WTC11 (cell line): ENCODE measurements around the gene PCSK2. TPM values are rescaled to one million over a fixed set of nuclear protein-coding genes. Genes with fewer than 3 reads are reported as not detected.

ENCODE experiments used
- ATAC-seq: fragments of 200-7000 bp; cut with Tn5 transposase; 2 replicates; pipeline ENCODE4 v1.10.0; 2021; ENCODE audit warnings: mild to moderate bottlenecking, moderate library complexity
- CTCF ChIA-PET: fragments of 300-600 bp; sonication (Branson Sonifier 250); formaldehyde crosslinking; loops from one replicate; lab custom pipeline; 2021; ENCODE audit warnings: antibody characterized with exemption; lab: Charles Lee
- POLR2A ChIA-PET: fragments of 350-600 bp; sonication (Branson Sonifier 250); formaldehyde crosslinking; loops from one replicate; lab custom pipeline; 2021; ENCODE audit warnings: antibody characterized with exemption; lab: Charles Lee
- DNase-seq: peaks from one replicate; pipeline ENCODE4 v3.0.0; 2021; ENCODE audit warnings: low spot score
- H3K27ac Mint-ChIP-seq: 2 replicates; pipeline ENCODE4 v1.8.0; 2021; ENCODE audit warnings: mixed read lengths
- H3K27me3 Mint-ChIP-seq: 2 replicates; pipeline ENCODE4 v1.8.0; 2021; ENCODE audit warnings: low read depth, mild to moderate bottlenecking, moderate library complexity, mixed read lengths
- H3K36me3 Mint-ChIP-seq: 2 replicates; pipeline ENCODE4 v1.8.0; 2021; ENCODE audit warnings: mixed read lengths
- H3K4me1 Mint-ChIP-seq: 2 replicates; pipeline ENCODE4 v1.8.0; 2022; ENCODE audit warnings: mixed read lengths
- H3K4me3 Mint-ChIP-seq: 2 replicates; pipeline ENCODE4 v1.8.0; 2021; ENCODE audit warnings: mild to moderate bottlenecking, moderate library complexity, mixed read lengths
- H3K9me3 Mint-ChIP-seq: 2 replicates; pipeline ENCODE4 v1.8.0; 2021; ENCODE audit warnings: mixed read lengths
- AR ChIP-seq: fragments of 250-450 bp; sonication (Bioruptor Pico); IDR thresholded peaks from 2 replicates; pipeline ENCODE4 v1.9.0; 2021; ENCODE audit warnings: mild to moderate bottlenecking
- CREM ChIP-seq: sonication (generic); formaldehyde crosslinking; IDR thresholded peaks from 2 replicates; pipeline ENCODE4 v1.8.1; 2022; ENCODE audit warnings: mild to moderate bottlenecking, missing genetic modification reagents, moderate library complexity
- ETV6 ChIP-seq: sonication (generic); formaldehyde crosslinking; IDR thresholded peaks from 2 replicates; pipeline ENCODE4 v1.8.1; 2022; ENCODE audit warnings: mild to moderate bottlenecking, missing genetic modification reagents
- FOXJ3 ChIP-seq: sonication (generic); formaldehyde crosslinking; IDR thresholded peaks from 2 replicates; pipeline ENCODE4 v1.9.0; 2021; ENCODE audit warnings: missing genetic modification reagents, mild to moderate bottlenecking, borderline replicate concordance
- FOXK1 ChIP-seq: sonication (generic); formaldehyde crosslinking; IDR thresholded peaks from 2 replicates; pipeline ENCODE4 v1.8.0; 2022; ENCODE audit warnings: mild to moderate bottlenecking, moderate library complexity, missing genetic modification reagents
- FOXP4 ChIP-seq: sonication (generic); formaldehyde crosslinking; IDR thresholded peaks from 2 replicates; pipeline ENCODE4 v1.8.0; 2022; ENCODE audit warnings: mild to moderate bottlenecking, missing genetic modification reagents
- GABPB1 ChIP-seq: sonication (generic); formaldehyde crosslinking; IDR thresholded peaks from 2 replicates; pipeline ENCODE4 v1.8.1; 2023; ENCODE audit warnings: mild to moderate bottlenecking, missing genetic modification reagents
- GRHL2 ChIP-seq: fragments of 250-450 bp; sonication (Bioruptor Pico); IDR thresholded peaks from 2 replicates; pipeline ENCODE4 v1.8.0; 2022; ENCODE audit warnings: mild to moderate bottlenecking, moderate library complexity; ENCODE audit not compliant: insufficient replicate concordance, severe bottlenecking
- IRF2 ChIP-seq: sonication (generic); formaldehyde crosslinking; IDR thresholded peaks from 2 replicates; pipeline ENCODE4 v1.8.0; 2022; ENCODE audit warnings: low read depth, missing genetic modification reagents, borderline replicate concordance
- MAX ChIP-seq: sonication (generic); formaldehyde crosslinking; IDR thresholded peaks from 2 replicates; pipeline ENCODE4 v1.8.0; 2022; ENCODE audit warnings: mild to moderate bottlenecking, missing genetic modification reagents
- MXD4 ChIP-seq: fragments of 250-450 bp; sonication (Bioruptor Pico); IDR thresholded peaks from 2 replicates; pipeline ENCODE4 v1.8.0; 2021; ENCODE audit warnings: mild to moderate bottlenecking, moderate library complexity, borderline replicate concordance
- NR2C2 ChIP-seq: sonication (generic); formaldehyde crosslinking; IDR thresholded peaks from 2 replicates; pipeline ENCODE4 v1.8.0; 2022; ENCODE audit warnings: mild to moderate bottlenecking, missing genetic modification reagents
- PRRX2 ChIP-seq: fragments of 250-450 bp; sonication (Bioruptor Pico); IDR thresholded peaks from 2 replicates; pipeline ENCODE4 v1.8.0; 2021; ENCODE audit warnings: mild to moderate bottlenecking
- SMAD3 ChIP-seq: sonication (generic); formaldehyde crosslinking; IDR thresholded peaks from 2 replicates; pipeline ENCODE4 v1.8.0; 2022; ENCODE audit warnings: missing genetic modification reagents, mild to moderate bottlenecking, borderline replicate concordance
- TEAD4 ChIP-seq: sonication (generic); formaldehyde crosslinking; IDR thresholded peaks from 2 replicates; pipeline ENCODE4 v1.8.0; 2022; ENCODE audit warnings: mild to moderate bottlenecking, missing genetic modification reagents
- USF1 ChIP-seq: sonication (generic); formaldehyde crosslinking; IDR thresholded peaks from 2 replicates; pipeline ENCODE4 v1.8.0; 2022; ENCODE audit warnings: mild to moderate bottlenecking, missing genetic modification reagents
- ZNF423 ChIP-seq: fragments of 250-450 bp; sonication (Bioruptor Pico); IDR thresholded peaks from 2 replicates; pipeline ENCODE4 v2.1.2; 2022; ENCODE audit warnings: mild to moderate bottlenecking, moderate library complexity
- ZNF512 ChIP-seq: sonication (generic); formaldehyde crosslinking; IDR thresholded peaks from 2 replicates; pipeline ENCODE4 v1.8.1; 2022; ENCODE audit warnings: missing genetic modification reagents, borderline replicate concordance
- ZNF671 ChIP-seq: fragments of 250-450 bp; sonication (Bioruptor Pico); IDR thresholded peaks from 2 replicates; pipeline ENCODE4 v1.8.0; 2021; ENCODE audit warnings: mild to moderate bottlenecking
- total RNA-seq: library from RNA; stranded (reverse); gene quantifications from 3 replicates; pipeline ENCODE4 v1.2.3, GENCODE V29; 2021

PCSK2 gene
- total RNA-seq, 1 experiment from 2014 or later: 0.74 TPM

GRCh38 chr20:17395729-17396128 is 168.9 kb downstream of the PCSK2 start (continued):
- TF ChIP-seq AR (CRISPR knock-in tag): no peak
- no peak for TF ChIP-seq MAX (CRISPR knock-in tag)
- no peak for TF ChIP-seq GRHL2 (CRISPR knock-in tag)
- no peak for TF ChIP-seq ZNF423 (CRISPR knock-in tag)

GRCh38 chr20:17399303-17399985 is 172.6 kb downstream of the PCSK2 start:
- no peaks in the 10 kb centered on the region for H3K27me3 Mint-ChIP-seq
- DNase-seq (no peak), ATAC-seq (no peak)
- H3K36me3 Mint-ChIP-seq: no peaks in the 10 kb centered on the region
- ChIA-PET POLR2A (no interaction called here), CTCF (no interaction called here)
- H3K27ac Mint-ChIP-seq: no peak overlapping the region
- no peaks in the 10 kb centered on the region for H3K4me1 Mint-ChIP-seq
- no peaks in the 10 kb centered on the region for H3K9me3 Mint-ChIP-seq
- no peak overlapping the region for H3K4me3 Mint-ChIP-seq
- TF ChIP-seq NR2C2: no peak
- TF ChIP-seq ETV6 (CRISPR knock-in tag): no peak
- TF ChIP-seq GABPB1 (CRISPR knock-in tag): no peak
- no peak for TF ChIP-seq TEAD4
- TF ChIP-seq FOXP4 (CRISPR knock-in tag): no peak
- no peak for TF ChIP-seq FOXJ3 (CRISPR knock-in tag)
- no peak for TF ChIP-seq USF1 (CRISPR knock-in tag)
- TF ChIP-seq, all 79 proteins: peak for 0

GRCh38 chr20:17403461-17403860 is 176.6 kb downstream of the PCSK2 start:
- ATAC-seq (no peak), DNase-seq (no peak)
- Mint-ChIP-seq H3K4me3 (no peak overlapping the region), H3K36me3 (no peaks in the 10 kb centered on the region), H3K27ac (no peak overlapping the region), H3K9me3 (0 out of 2 replicates have a peak, but pooled peaks cover 4% of the 10 kb centered on the region), H3K4me1 (no peaks in the 10 kb centered on the region), H3K27me3 (no peaks in the 10 kb centered on the region; the same call in 1 of the 2 replicates)
- ChIA-PET CTCF (no interaction called here), POLR2A (no interaction called here)
- TF ChIP-seq MXD4 (CRISPR knock-in tag) (no peak), FOXK1 (CRISPR knock-in tag) (no peak), AR (CRISPR knock-in tag) (no peak), ZNF671 (CRISPR knock-in tag) (no peak), SMAD3 (CRISPR knock-in tag) (no peak), NR2C2 (no peak), PRRX2 (CRISPR knock-in tag) (no peak), IRF2 (CRISPR knock-in tag) (no peak), ZNF512 (CRISPR knock-in tag) (no peak), CREM (CRISPR knock-in tag) (no peak)
